Endothelial cell of umbilical vein (primary cell): Measurements from ENCODE around the gene KCNQ5. TPM values are rescaled to one million over a fixed set of nuclear protein-coding genes. Genes with fewer than 3 reads are reported as not detected.

ENCODE experiments used
- BruUV-seq: library from RNA; stranded (reverse); fragments of 400-500 nt; replicated peaks from 2 replicates; lab custom pipeline; 2021; lab: Mats Ljungman, UMichigan
- CTCF ChIA-PET: fragments of 300-600, 350-600 bp; sonication (Branson Sonifier 250); formaldehyde crosslinking; loops from one replicate; lab custom pipeline; 2021; ENCODE audit warnings: antibody characterized with exemption, inconsistent platforms; lab: Charles Lee
- POLR2A ChIA-PET: fragments of 300-600, 350-600 bp; sonication (Branson Sonifier 250); formaldehyde crosslinking; loops from one replicate; lab custom pipeline; 2021; ENCODE audit warnings: antibody characterized with exemption, inconsistent platforms; lab: Charles Lee
- DNase-seq: peaks from one replicate; pipeline ENCODE4 v3.0.0-alpha.2; 2011; ENCODE audit warnings: low read depth, low spot score
- FAIRE-seq: peaks from 2 replicates; lab custom pipeline; 2011; peaks lifted over from hg19 to GRCh38; lab: Jason Lieb, UNC
- H2AFZ ChIP-seq: 2 replicates; pipeline ENCODE4 v1.6.0; 2012; ENCODE audit warnings: low read depth, low read length, control low read depth, inconsistent platforms
- H3K27ac ChIP-seq: 2 replicates; pipeline ENCODE4 v1.5.1; 2011; ENCODE audit warnings: low read depth, mild to moderate bottlenecking, control low read depth, low read length, moderate library complexity; ENCODE audit not compliant: insufficient read depth
- H3K27me3 ChIP-seq, 2 experiments: 2 replicates each; pipeline versions ENCODE4 v1.6.0 to v1.6.1; 2011; ENCODE audit warnings: low read length in 2 of 2, mixed read lengths in 1 of 2; ENCODE audit not compliant: control insufficient read depth in 2 of 2, insufficient read depth in 2 of 2
- H3K36me3 ChIP-seq, 2 experiments: 2 replicates in 1 of 2; 3 replicates in 1 of 2; pipeline ENCODE4 v1.5.1; 2011; ENCODE audit warnings: low read length in 2 of 2, mild to moderate bottlenecking in 1 of 2, moderate library complexity in 1 of 2; ENCODE audit not compliant: control insufficient read depth in 2 of 2, insufficient read depth in 2 of 2; ENCODE audit errors: extremely low read depth in 1 of 2
- H3K4me1 ChIP-seq: 3 replicates; pipeline ENCODE4 v1.5.1; 2011; ENCODE audit warnings: mild to moderate bottlenecking, low read length; ENCODE audit not compliant: control insufficient read depth, insufficient read depth; ENCODE audit errors: extremely low read depth
- H3K4me2 ChIP-seq: 2 replicates; pipeline ENCODE4 v1.6.1; 2011; ENCODE audit warnings: low read length, control low read depth, mixed read lengths; ENCODE audit not compliant: insufficient read depth
- H3K4me3 ChIP-seq, 3 experiments: fragments of 200-600 bp in 1 of 3; sonication (generic), shearing (Covaris generic) in 1 of 3; replicated peaks in 1 of 3; 2 replicates each; pipeline ENCODE4 v1.5.1; 2011 to 2016; ENCODE audit warnings: control low read depth in 3 of 3, low read length in 3 of 3, mild to moderate bottlenecking in 2 of 3, inconsistent platforms in 1 of 3, low read depth in 1 of 3, moderate library complexity in 1 of 3; ENCODE audit not compliant: insufficient read depth in 1 of 3
- H3K79me2 ChIP-seq: 2 replicates; pipeline ENCODE4 v1.6.0; 2012; ENCODE audit warnings: low read length, inconsistent platforms; ENCODE audit not compliant: control insufficient read depth, insufficient read depth
- H3K9ac ChIP-seq: replicated peaks from 2 replicates; pipeline ENCODE3; 2011; ENCODE audit warnings: low read length, control low read depth; ENCODE audit not compliant: insufficient read depth; ENCODE audit errors: extremely low read depth
- H3K9me1 ChIP-seq: replicated peaks from 3 replicates; pipeline ENCODE4 v1.6.0; 2011; ENCODE audit warnings: mild to moderate bottlenecking, low read length; ENCODE audit not compliant: control insufficient read depth, insufficient read depth; ENCODE audit errors: extremely low read depth
- H3K9me3 ChIP-seq: replicated peaks from 2 replicates; pipeline ENCODE4 v1.5.1; 2012; ENCODE audit warnings: low read length, inconsistent platforms; ENCODE audit not compliant: control insufficient read depth, insufficient read depth
- H4K20me1 ChIP-seq: replicated peaks from 2 replicates; pipeline ENCODE3; 2011; ENCODE audit warnings: mild to moderate bottlenecking, low read length; ENCODE audit not compliant: control insufficient read depth, insufficient read depth; ENCODE audit errors: extremely low read depth
- CTCF ChIP-seq, 2 donors: IDR thresholded peaks; 1 replicate in 1 of 2; 2 replicates in 1 of 2; pipeline ENCODE4 v1.5.1; 2011; ENCODE audit warnings: low read length in 2 of 2, mild to moderate bottlenecking in 2 of 2, moderate library complexity in 2 of 2, control low read depth in 1 of 2, inconsistent platforms in 1 of 2, low read depth in 1 of 2; ENCODE audit not compliant: insufficient read depth in 1 of 2; ENCODE audit errors: extremely low read depth in 1 of 2
- EZH2 ChIP-seq: IDR thresholded peaks from 2 replicates; pipeline ENCODE4 v1.6.1; 2012; ENCODE audit warnings: borderline replicate concordance, low read depth, mild to moderate bottlenecking, moderate library complexity, low read length, inconsistent platforms; ENCODE audit not compliant: severe bottlenecking
- FOS ChIP-seq: IDR thresholded peaks from 2 replicates; pipeline ENCODE4 v1.6.1; 2011; ENCODE audit warnings: mild to moderate bottlenecking, low read length, moderate library complexity, borderline replicate concordance; ENCODE audit not compliant: insufficient read depth
- GATA2 ChIP-seq: IDR thresholded peaks from 2 replicates; pipeline ENCODE4 v1.7.0; 2011; ENCODE audit warnings: low read depth, mild to moderate bottlenecking, moderate library complexity, mixed read lengths, low read length; ENCODE audit not compliant: insufficient read length, insufficient read depth
- JUN ChIP-seq: IDR thresholded peaks from 2 replicates; pipeline ENCODE4 v1.6.1; 2011; ENCODE audit warnings: borderline replicate concordance, low read depth; ENCODE audit not compliant: insufficient read length, insufficient read depth
- MAX ChIP-seq: IDR thresholded peaks from 2 replicates; pipeline ENCODE4 v1.6.1; 2011; ENCODE audit not compliant: insufficient read depth, insufficient read length
- MYC ChIP-seq: IDR thresholded peaks from one replicate; pipeline ENCODE4 v1.6.1; 2011; ENCODE audit warnings: mild to moderate bottlenecking, low read depth, low read length
- POLR2A ChIP-seq: IDR thresholded peaks from 2 replicates; pipeline ENCODE4 v1.6.1; 2012; ENCODE audit warnings: low read depth, mild to moderate bottlenecking, control low read depth, low read length
- POLR2AphosphoS5 ChIP-seq: IDR thresholded peaks from 2 replicates; pipeline ENCODE4 v1.6.1; 2012; ENCODE audit warnings: low read depth, mild to moderate bottlenecking, control low read depth, low read length, moderate library complexity; ENCODE audit not compliant: insufficient read depth
- dilution Hi-C: fragments of 300-500 bp; cut with MboI; formaldehyde crosslinking; loops from one replicate; pipeline ENCODE4 v1.15.0; 2019; ENCODE audit warnings: low sequenced_read_pairs; ENCODE audit not compliant: extremely low pct_ligation_motif_present
- intact Hi-C: fragments of 100-400 bp; cut with micrococcal nuclease; formaldehyde crosslinking; loops from one replicate; pipeline ENCODE4 v1.10.0; 2022
- polyA plus RNA-seq, 4 experiments: library from polyadenylated mRNA; depleted of rRNA in 3 of 4; stranded (reverse) in 3 of 4; unstranded in 1 of 4; fragments of >200 nt; gene quantifications; 2 replicates each; pipeline versions ENCODE4 v1.2.1 to v1.2.3, GENCODE V29; 2011 to 2012; ENCODE audit warnings: missing spikeins in 1 of 4
- total RNA-seq: library from RNA; stranded (reverse); gene quantifications from 2 replicates; pipeline ENCODE4 v1.2.3, GENCODE V29; 2021

Gene KCNQ5
- total and polyA plus RNA-seq, 2 donors (not counting 3 experiments of a cell fraction or from before 2014, with no cell fraction given), result 0.22 TPM; not detected in 1

DNA sequence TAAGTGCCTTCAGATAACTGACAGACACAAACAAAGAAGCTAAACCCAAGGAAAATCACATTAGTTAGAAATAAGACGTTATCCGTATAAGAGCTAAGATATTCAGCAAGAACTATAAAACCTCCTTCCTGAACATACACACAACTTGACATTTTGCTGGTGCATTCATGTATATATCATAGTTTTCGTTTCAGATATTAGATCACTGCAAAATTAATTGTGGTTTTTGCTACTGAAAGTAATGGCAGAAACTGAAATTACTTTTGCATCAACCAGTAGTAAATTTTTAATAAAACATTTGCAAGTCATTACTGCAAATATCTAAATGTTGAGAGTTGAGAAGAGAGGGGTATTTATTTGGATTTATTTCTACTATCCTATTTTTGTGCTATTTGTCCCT, 26.1 kb upstream of the KCNQ5 start:
- Histone ChIP-seq H3K9me3 (no peaks in the 10 kb centered on the region), H3K4me1 (no peaks in the 10 kb centered on the region), H2AFZ (no peak overlapping the region), H3K27ac (no peak overlapping the region), H3K79me2 (no peaks in the 10 kb centered on the region), H3K4me2 (no peak overlapping the region), H3K36me3 (no peaks in the 10 kb centered on the region), H4K20me1 (no peaks in the 10 kb centered on the region), H3K9me1 (no peaks in the 10 kb centered on the region), H3K4me3 (no peak overlapping the region), H3K9ac (no peak overlapping the region), H3K27me3 (no peaks in the 10 kb centered on the region)
- ChIA-PET CTCF (interaction anchor here (0.7 to 1.2 kb wide), 3 partner anchors 15 to 21 kb away, joined by 3 to 4 read pairs (median 3); no protein-coding TSS in a partner anchor), POLR2A (no interaction called here)
- dilution Hi-C loops, result no loop called here
- DNase-seq (no peak), FAIRE-seq (no peak)
- intact Hi-C loops, result no loop called here
- TF ChIP-seq EZH2 (no peak), CTCF (IDR thresholded peaks at IDR 0.05; ENCODE audit: extremely low read depth in 1 of 2, insufficient read depth in 1 of 2, low read depth in 1 of 2, low read length in 2 of 2) (no peak), MYC (no peak), JUN (no peak), MAX (no peak), POLR2AphosphoS5 (no peak), GATA2 (no peak), FOS (no peak), POLR2A (no peak)
- BruUV-seq, result no TSS peak
